Gastroesophageal sphincter (tissue), 3 donors: ENCODE data around the gene PANK1.

Source experiments
- CTCF ChIP-seq, 4 experiments: fragments of 200-600 bp in 2 of 4; fragments of 450-650 bp in 2 of 4; sonication (generic) in 1 of 4; IDR thresholded peaks; one replicate each; pipeline ENCODE4 v1.5.1; 2017 to 2019; ENCODE audit warnings: antibody characterized with exemption in 4 of 4, mild to moderate bottlenecking in 2 of 4, moderate library complexity in 2 of 4
- EP300 ChIP-seq: sonication (generic); formaldehyde crosslinking; IDR thresholded peaks from one replicate; pipeline ENCODE4 v1.6.1; 2017; ENCODE audit warnings: antibody characterized with exemption, mild to moderate bottlenecking
- POLR2AphosphoS5 ChIP-seq: sonication (generic); formaldehyde crosslinking; IDR thresholded peaks from one replicate; pipeline ENCODE4 v1.6.1; 2017; ENCODE audit warnings: antibody characterized with exemption

GRCh38 chr10:89565180-89565579 lies 79.9 kb downstream of the PANK1 start:
- TF ChIP-seq CTCF (IDR thresholded peaks at IDR 0.05) (no peak), POLR2AphosphoS5 (no peak), EP300 (no peak)
